Liver (tissue), 3 donors: ENCODE results near the gene GALNT1.

Experiments used
- CTCF ChIP-seq: fragments of 150-350 bp; IDR thresholded peaks from 2 replicates; pipeline ENCODE4 v1.5.1; 2017; ENCODE audit warnings: improper control_type of control experiment, low read depth, low read length; ENCODE audit not compliant: missing input control
- FOXA1 ChIP-seq: IDR thresholded peaks from 2 replicates; pipeline ENCODE4 v1.6.1; 2016; ENCODE audit warnings: antibody characterized with exemption
- FOXA2 ChIP-seq: IDR thresholded peaks from 2 replicates; pipeline ENCODE4 v1.6.1; 2016; ENCODE audit warnings: antibody characterized with exemption
- MAX ChIP-seq: IDR thresholded peaks from 2 replicates; pipeline ENCODE4 v1.6.1; 2016; ENCODE audit warnings: antibody characterized with exemption
- RAD21 ChIP-seq, 2 donors: IDR thresholded peaks; 2 replicates each; pipeline ENCODE4 v1.6.1; 2016; ENCODE audit warnings: antibody characterized with exemption in 2 of 2, mild to moderate bottlenecking in 2 of 2
- TAF1 ChIP-seq: conservative IDR thresholded peaks from 2 replicates; pipeline ENCODE4 v1.6.1; 2016; ENCODE audit warnings: antibody characterized with exemption, mild to moderate bottlenecking
- TF ChIP-seq, protein P1 (sequence below): IDR thresholded peaks from 2 replicates; pipeline ENCODE4 v1.6.1; 2016; ENCODE audit warnings: antibody characterized with exemption, mild to moderate bottlenecking
- donor health status: healthy.
- donor health status: healthy.

DNA sequence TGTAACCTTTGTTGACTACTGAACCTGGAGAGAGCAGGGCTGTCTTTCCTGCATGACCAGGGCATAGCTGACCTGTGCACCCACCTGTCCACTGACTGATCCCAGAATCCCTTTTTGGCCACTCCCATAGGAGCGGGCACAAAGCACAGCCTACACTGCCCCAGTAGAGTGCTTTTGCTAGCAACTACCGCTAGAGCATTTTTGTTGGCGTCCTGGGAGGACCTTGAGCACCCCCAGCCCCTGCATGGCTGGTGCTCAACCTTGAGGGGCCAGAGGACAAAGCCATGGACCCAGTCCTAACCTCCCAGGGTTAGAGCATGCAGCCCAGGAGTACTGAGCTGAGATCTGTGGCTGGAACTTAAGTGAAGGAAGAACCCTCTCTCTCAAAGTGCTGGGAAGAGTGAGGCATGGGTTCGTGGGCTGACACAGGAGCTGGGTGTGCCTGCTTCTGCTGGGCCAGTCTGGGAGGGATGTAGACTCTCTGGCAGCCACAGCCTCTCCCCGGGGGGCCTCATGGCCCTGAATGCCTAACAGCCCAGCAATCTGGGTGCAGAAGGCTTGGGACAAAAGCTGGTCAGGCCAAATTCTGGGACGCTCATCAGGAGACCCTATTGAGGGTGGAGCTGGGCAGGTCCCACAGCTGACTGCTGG lies 140.0 kb downstream of the GALNT1 start:
- TF ChIP-seq CTCF (no peak), RAD21 (IDR thresholded peaks at IDR 0.05) (no peak), FOXA1 (no peak), TAF1 (no peak), MAX (no peak), FOXA2 (no peak)
- TF ChIP-seq, protein P1, sequence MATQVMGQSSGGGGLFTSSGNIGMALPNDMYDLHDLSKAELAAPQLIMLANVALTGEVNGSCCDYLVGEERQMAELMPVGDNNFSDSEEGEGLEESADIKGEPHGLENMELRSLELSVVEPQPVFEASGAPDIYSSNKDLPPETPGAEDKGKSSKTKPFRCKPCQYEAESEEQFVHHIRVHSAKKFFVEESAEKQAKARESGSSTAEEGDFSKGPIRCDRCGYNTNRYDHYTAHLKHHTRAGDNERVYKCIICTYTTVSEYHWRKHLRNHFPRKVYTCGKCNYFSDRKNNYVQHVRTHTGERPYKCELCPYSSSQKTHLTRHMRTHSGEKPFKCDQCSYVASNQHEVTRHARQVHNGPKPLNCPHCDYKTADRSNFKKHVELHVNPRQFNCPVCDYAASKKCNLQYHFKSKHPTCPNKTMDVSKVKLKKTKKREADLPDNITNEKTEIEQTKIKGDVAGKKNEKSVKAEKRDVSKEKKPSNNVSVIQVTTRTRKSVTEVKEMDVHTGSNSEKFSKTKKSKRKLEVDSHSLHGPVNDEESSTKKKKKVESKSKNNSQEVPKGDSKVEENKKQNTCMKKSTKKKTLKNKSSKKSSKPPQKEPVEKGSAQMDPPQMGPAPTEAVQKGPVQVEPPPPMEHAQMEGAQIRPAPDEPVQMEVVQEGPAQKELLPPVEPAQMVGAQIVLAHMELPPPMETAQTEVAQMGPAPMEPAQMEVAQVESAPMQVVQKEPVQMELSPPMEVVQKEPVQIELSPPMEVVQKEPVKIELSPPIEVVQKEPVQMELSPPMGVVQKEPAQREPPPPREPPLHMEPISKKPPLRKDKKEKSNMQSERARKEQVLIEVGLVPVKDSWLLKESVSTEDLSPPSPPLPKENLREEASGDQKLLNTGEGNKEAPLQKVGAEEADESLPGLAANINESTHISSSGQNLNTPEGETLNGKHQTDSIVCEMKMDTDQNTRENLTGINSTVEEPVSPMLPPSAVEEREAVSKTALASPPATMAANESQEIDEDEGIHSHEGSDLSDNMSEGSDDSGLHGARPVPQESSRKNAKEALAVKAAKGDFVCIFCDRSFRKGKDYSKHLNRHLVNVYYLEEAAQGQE, result no peak
